ENCODE measurements around the gene TOB2. TPM values are rescaled to one million over a fixed set of nuclear protein-coding genes. Genes with fewer than 3 reads are reported as not detected.

TOB2 gene
- total RNA-seq, 1 donor from 2014 or later, result 33.4 TPM

GRCh38 chr22:41429232-41429950 lies 17.2 kb downstream of the TOB2 start:
- no peak for TF ChIP-seq CTCF (conservative IDR thresholded peaks at IDR 0.05; ENCODE audit: low read depth, low read length)
- no peak overlapping the region for H3K4me3 ChIP-seq (ENCODE audit: low read depth, low read length)
- no peak for DNase-seq (ENCODE audit: low read depth)

- TF ChIP-seq CTCF (conservative IDR thresholded peaks at IDR 0.05; ENCODE audit: low read depth, low read length), result no peak
Measured at GRCh38 chr22:41425660-41426365, 20.8 kb downstream of the TOB2 start.

GRCh38 chr22:41418717-41419116 lies 27.9 kb downstream of the TOB2 start:
- DNase-seq (ENCODE audit: low read depth), result no peak
- H3K4me3 ChIP-seq (ENCODE audit: low read depth, low read length), result no peak overlapping the region
- no peak for TF ChIP-seq CTCF (conservative IDR thresholded peaks at IDR 0.05; ENCODE audit: low read depth, low read length)

More at GRCh38 chr22:41425660-41426365, 20.8 kb downstream of the TOB2 start:
- DNase-seq (ENCODE audit: low read depth), result no peak
- no peak overlapping the region for H3K4me3 ChIP-seq (ENCODE audit: low read depth, low read length)

GRCh38 chr22:41417622-41418390 lies 28.8 kb downstream of the TOB2 start:
- no peak for TF ChIP-seq CTCF (conservative IDR thresholded peaks at IDR 0.05; ENCODE audit: low read depth, low read length)
- no peak for DNase-seq (ENCODE audit: low read depth)
- H3K4me3 ChIP-seq (ENCODE audit: low read depth, low read length), result no peak overlapping the region

- no peak for TF ChIP-seq CTCF (conservative IDR thresholded peaks at IDR 0.05; ENCODE audit: low read depth, low read length)
- DNase-seq (ENCODE audit: low read depth), result no peak
- no peak overlapping the region for H3K4me3 ChIP-seq (ENCODE audit: low read depth, low read length)
Measured at GRCh38 chr22:41415554-41415953, 31.0 kb downstream of the TOB2 start.

GRCh38 chr22:41411021-41411851 lies 35.4 kb downstream of the TOB2 start:
- no peak for TF ChIP-seq CTCF (conservative IDR thresholded peaks at IDR 0.05; ENCODE audit: low read depth, low read length)
- no peak overlapping the region for H3K4me3 ChIP-seq (ENCODE audit: low read depth, low read length)
- no peak for DNase-seq (ENCODE audit: low read depth)
